Vagina (tissue), 2 donors: Measurements from ENCODE around the gene HNRNPU.

ENCODE experiments used
- CTCF ChIP-seq, 3 experiments: fragments of 450-650 bp in 2 of 3; fragments of 200-600 bp in 1 of 3; sonication (generic) in 1 of 3; IDR thresholded peaks; one replicate each; pipeline ENCODE4 v1.5.1; 2017 to 2019; ENCODE audit warnings: antibody characterized with exemption in 3 of 3, mild to moderate bottlenecking in 2 of 3, moderate library complexity in 2 of 3
- POLR2A ChIP-seq, 2 donors: fragments of 450-650 bp; IDR thresholded peaks; one replicate each; pipeline ENCODE4 v1.6.1; 2017; ENCODE audit warnings: antibody characterized with exemption in 2 of 2, mild to moderate bottlenecking in 2 of 2, moderate library complexity in 2 of 2

GRCh38 chr1:244893836-244894235 lies 29.5 kb upstream of the HNRNPU start:
- TF ChIP-seq CTCF (IDR thresholded peaks at IDR 0.05) (no peak), POLR2A (IDR thresholded peaks at IDR 0.05) (no peak)
